Measurements from ENCODE around the gene SSTR4.

DNA sequence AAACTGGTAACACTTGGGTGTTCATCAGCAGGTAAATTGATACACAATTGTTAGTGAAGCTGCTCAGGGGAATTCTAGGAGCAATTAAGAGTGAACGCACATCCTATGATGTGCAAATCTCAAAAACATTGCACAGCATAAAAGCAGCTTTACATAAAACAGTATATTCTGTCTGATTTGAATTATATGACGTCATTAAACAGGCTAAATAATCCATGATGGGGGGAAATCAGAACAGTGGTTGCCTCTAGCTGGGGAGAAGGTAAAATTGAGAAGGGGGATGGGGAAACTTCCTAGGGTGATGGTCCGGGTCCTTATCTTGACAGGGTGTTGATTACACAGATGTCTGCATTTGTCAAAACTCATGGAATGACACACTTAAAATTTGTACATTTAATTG, 31.7 kb downstream of the SSTR4 start:
- TF ChIP-seq, protein P1, sequence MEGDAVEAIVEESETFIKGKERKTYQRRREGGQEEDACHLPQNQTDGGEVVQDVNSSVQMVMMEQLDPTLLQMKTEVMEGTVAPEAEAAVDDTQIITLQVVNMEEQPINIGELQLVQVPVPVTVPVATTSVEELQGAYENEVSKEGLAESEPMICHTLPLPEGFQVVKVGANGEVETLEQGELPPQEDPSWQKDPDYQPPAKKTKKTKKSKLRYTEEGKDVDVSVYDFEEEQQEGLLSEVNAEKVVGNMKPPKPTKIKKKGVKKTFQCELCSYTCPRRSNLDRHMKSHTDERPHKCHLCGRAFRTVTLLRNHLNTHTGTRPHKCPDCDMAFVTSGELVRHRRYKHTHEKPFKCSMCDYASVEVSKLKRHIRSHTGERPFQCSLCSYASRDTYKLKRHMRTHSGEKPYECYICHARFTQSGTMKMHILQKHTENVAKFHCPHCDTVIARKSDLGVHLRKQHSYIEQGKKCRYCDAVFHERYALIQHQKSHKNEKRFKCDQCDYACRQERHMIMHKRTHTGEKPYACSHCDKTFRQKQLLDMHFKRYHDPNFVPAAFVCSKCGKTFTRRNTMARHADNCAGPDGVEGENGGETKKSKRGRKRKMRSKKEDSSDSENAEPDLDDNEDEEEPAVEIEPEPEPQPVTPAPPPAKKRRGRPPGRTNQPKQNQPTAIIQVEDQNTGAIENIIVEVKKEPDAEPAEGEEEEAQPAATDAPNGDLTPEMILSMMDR (IDR thresholded peaks at IDR 0.05 in 2 of 3, conservative IDR thresholded peaks at IDR 0.05 in 1 of 3; ENCODE audit: borderline replicate concordance in 1 of 3, insufficient read depth in 1 of 3, low read depth in 2 of 3, low read length in 2 of 3): no peak
- no peak for TF ChIP-seq POLR2A (IDR thresholded peaks at IDR 0.05; ENCODE audit: borderline replicate concordance, extremely low read depth, insufficient read depth, insufficient read length)
- TF ChIP-seq, protein P2, sequence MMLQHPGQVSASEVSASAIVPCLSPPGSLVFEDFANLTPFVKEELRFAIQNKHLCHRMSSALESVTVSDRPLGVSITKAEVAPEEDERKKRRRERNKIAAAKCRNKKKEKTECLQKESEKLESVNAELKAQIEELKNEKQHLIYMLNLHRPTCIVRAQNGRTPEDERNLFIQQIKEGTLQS (IDR thresholded peaks at IDR 0.05): no peak
- TF ChIP-seq, protein P3, sequence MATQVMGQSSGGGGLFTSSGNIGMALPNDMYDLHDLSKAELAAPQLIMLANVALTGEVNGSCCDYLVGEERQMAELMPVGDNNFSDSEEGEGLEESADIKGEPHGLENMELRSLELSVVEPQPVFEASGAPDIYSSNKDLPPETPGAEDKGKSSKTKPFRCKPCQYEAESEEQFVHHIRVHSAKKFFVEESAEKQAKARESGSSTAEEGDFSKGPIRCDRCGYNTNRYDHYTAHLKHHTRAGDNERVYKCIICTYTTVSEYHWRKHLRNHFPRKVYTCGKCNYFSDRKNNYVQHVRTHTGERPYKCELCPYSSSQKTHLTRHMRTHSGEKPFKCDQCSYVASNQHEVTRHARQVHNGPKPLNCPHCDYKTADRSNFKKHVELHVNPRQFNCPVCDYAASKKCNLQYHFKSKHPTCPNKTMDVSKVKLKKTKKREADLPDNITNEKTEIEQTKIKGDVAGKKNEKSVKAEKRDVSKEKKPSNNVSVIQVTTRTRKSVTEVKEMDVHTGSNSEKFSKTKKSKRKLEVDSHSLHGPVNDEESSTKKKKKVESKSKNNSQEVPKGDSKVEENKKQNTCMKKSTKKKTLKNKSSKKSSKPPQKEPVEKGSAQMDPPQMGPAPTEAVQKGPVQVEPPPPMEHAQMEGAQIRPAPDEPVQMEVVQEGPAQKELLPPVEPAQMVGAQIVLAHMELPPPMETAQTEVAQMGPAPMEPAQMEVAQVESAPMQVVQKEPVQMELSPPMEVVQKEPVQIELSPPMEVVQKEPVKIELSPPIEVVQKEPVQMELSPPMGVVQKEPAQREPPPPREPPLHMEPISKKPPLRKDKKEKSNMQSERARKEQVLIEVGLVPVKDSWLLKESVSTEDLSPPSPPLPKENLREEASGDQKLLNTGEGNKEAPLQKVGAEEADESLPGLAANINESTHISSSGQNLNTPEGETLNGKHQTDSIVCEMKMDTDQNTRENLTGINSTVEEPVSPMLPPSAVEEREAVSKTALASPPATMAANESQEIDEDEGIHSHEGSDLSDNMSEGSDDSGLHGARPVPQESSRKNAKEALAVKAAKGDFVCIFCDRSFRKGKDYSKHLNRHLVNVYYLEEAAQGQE (IDR thresholded peaks at IDR 0.05; ENCODE audit: low read depth): no peak

Data from HCT116 (cell line).